Hematopoietic multipotent progenitor cell treated with erythropoietin and hydrocortisone succinate and interleukin-3 and kit ligand, for 15 days (in vitro differentiated cells): ENCODE data around the gene PCSK9.
"Not testable (repeated sequence)": the region's sequence is repeated elsewhere in the genome, so short reads cannot be mapped to it uniquely, and the experiment has no call there.

Experiments used
- DNase-seq: peaks from one replicate; pipeline ENCODE4 v3.0.0-alpha.2; 2015; ENCODE audit warnings: low spot score

PCSK9 gene

DNA sequence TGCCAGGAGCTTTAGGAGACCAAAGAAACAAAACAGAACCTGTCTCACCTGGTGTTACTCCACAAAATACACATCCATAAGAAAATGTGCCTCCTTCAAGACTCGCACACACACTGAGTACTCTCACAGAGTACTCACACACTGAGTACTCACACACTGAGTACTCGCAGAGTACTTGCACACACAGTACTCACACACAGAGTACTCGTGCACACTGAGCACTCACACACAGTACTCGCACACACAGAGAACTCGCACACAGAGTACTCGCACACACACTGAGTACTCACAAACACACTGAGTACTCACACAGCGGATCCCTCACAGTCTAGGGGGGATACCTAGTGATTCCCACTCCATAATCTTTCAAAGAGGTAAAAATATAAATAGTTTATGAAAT is 40.3 kb downstream of the PCSK9 start:
- DNase-seq, result no peak

DNA sequence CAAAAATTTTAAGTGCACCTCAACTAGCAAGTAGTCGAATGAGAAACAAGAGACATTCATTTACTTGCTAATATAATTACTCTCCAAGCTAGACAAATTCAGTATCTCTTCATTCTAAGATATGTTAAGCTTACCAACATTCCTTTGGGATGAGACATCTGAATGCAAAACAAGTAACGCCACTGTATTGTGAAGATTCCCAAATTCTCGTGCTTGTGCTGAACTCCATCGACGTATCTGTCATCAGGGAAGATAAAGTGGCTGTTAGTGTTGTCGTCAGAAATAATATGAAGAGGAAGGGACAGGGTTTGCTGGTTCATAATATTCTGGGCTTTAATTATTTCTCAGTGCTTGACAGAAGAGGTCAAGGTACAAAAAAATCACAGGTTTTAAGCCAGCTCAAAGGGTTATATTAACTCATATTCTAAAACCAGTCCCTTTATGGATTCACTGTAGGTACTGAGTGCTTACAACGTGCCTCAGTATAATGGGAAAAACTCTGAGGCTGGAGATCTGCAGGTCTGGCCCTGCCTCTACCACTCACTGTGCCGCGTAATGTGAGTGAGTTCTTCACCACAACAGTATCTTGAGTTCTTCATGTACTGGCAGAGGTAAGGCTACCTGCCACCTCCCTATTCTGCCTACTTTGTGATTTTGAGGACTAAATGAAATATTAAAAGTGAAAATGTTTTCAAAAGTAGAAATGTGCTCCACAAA is 42.0 kb downstream of the PCSK9 start:
- no peak for DNase-seq

DNA sequence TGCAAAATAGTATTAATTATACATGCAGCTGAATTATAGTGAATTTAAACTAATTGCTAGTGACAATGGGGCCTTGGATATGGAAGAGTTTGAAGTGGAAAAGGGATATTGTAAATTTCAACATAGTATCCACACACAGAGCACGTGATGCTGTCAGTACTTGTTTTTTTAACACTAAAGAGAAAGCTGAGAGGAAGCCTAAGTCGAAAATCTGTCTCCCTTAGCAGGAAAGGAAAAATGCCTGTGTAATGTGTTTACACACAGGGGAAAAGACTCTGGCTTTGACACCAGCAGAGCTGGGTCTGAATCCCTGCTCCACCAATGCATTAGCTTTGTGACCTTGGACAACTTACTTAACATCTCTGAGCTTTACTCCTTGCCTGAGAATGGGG is 42.6 kb downstream of the PCSK9 start:
- DNase-seq, result no peak

DNA sequence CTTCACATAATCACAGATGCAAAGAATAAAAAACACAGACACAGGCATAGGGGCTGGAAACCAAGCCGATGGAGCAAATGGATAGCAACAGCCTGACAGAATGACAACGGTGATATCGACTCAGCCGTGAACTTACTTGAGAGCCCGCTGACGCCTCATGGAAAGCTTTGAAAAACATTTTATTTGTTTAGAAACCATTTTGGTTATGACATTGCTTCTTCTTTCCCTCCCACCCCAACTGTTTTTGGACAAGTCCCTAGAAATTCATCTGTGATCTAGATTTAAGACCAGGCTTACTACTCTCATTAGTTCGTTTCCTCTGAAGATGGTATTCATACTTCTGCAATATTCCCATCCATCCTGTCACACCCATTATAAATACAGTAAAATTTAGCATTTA is 44.9 kb downstream of the PCSK9 start:
- no peak for DNase-seq

DNA sequence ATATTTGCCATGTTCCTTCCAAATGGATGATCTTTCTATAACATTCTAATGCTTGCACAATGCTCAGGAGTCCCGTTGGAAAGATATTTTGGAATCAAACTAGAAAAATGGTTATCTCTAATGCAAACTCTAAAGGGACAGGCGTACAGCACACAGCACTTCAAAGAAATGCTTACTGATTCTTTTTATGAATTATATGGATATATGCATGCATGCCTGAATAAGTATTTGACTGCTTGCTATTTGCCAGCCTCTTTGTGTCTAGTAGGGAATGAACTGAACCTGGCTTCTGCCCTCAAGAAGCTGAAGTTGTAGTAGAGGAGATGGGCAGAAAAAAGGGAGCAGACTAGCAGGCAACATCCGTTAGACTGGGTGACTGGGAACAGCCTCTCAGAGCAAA is 48.1 kb downstream of the PCSK9 start:
- DNase-seq, result no peak

DNA sequence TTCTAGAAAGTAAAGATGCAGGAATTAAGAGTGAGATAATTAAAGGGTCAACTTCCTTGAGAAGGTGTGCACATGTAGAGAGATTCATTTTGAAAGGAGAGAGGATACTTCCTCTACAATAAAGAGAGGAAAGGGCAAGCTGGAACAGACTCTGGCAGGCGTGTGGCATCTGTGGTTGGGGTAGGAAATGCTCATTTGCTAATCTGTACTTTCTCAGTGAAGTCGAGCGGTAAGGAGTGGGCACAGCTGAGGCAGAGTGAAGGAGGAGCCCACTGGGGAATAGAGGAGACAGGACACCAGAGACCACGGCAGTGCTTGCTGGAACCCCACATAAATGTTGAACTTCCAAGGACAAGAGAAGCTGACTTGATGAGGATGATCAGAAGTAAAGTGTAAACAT is 49.1 kb downstream of the PCSK9 start:
- no peak for DNase-seq

DNA sequence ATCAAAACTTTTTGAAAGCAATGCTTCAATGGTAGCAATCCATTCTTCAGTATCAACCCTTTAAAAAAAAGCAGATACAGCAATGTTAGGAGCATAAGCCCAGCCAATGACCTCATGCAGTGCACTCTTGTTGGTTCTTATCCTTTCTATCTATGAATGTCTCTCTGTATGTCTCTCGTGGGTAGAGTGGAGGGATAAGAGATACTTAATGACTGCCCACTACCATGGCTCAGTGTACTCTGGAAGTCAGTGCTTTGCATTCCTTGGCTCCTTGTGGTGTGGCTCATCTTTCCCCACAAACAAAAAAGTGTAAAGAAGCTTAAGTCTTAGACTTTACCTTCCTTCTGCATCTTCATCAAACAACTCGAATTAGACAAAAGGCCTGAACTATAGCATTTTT is 50.3 kb downstream of the PCSK9 start:
- DNase-seq, result no peak

DNA sequence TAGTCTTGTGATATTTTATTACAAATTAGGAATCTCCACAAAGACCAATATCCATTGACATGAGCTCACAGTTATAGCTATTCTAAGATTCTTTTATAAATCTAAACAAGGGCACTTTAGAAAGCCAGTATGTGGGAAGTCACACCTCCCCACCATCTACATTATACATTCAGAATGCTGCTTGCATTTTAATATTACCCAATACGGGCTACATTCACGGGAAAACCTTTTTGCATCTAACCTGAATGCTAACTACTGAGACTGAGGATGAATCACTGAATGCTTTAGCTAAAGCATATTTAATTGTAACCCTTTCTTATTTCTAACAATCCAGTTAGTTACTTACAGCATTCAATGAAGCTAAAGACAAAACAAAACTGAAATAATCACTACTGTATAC is 53.1 kb downstream of the PCSK9 start:
- DNase-seq, result no peak

DNA sequence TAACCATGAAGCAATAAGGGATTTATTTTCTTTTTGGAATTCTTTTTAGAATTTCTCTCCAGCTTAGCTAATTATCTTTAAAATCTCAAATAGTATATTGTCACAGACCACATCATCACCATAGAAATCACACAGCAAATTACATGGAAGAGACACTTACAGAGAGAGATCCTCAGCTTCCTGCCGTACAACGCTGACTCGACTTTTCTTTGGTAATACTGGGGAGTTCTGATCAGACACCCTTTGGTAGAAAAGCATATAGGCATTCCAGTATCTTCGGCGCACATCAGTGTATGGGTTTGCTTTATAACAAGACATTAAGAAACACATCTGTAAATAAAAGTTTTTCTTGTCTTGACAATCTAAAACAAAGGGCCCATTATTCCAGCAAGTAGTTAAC is 55.7 kb downstream of the PCSK9 start:
- DNase-seq, result no peak

DNA sequence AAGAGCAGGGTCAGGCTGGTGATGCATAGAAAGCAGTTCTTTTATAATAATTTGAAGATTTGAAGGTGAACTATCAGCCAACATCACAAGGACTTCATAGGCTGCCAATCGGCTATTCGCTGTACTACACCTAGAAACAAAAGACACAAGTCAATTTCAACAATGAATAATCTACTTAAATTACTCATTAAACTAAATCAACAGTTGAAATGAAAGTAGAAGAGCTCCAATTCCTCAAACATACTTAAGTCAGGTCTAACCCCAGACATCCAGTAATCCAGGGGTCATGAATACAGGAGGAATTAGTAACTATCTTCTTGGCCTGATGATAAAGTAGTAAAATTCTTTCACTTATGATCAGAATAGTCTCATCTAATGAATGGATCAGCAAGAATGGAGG is 64.5 kb downstream of the PCSK9 start:
- no peak for DNase-seq

DNA sequence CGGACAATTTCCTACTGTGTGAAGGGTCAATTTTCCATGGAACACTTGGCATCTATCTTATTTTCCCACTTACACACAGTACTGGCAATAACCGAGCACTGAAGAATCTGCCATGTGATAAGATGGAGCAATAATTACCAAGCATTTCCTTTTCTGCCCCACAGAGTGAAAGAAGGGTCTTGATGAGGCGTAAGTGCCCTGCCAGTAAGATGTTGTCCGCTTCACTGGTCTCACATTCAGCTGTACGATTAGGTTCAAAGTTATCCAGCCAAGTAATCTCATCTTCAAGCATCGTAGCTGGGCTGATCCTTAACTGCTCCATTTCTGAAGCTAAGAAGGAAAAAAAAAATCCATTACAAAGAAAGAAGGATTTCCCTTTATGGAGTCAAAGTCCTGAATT is 67.8 kb downstream of the PCSK9 start:
- no peak for DNase-seq

DNA sequence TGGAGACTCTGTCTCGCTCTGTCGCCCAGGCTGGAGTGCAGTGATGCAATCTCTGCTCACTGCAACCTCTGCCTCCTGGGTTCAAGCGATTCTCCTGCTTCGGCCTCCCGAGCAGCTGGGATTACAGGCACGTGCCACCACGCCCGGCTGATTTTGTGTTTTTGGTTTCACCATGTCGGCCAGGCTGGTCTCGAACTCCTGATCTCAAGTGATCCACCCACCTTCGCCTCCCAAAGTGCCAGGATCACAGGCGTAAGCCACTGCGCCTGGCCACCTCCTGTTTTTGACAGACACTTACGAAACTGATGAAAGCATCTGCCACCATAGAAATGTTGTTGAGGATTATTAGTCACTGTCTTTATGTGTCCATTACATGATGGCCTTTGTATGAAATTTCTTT is 69.7 kb downstream of the PCSK9 start:
- DNase-seq, result not testable (repeated sequence)
